BLaER1 (cell line): ENCODE results near the gene LSM7.
"Not testable (repeated sequence)": the region's sequence is repeated elsewhere in the genome, so short reads cannot be mapped to it uniquely, and the experiment has no call there.

Experiments
- H3K27ac ChIP-seq: shearing (Covaris generic); formaldehyde crosslinking; 2 replicates; pipeline ENCODE4 v1.8.1; 2022
- H3K27me3 ChIP-seq: shearing (Covaris generic); formaldehyde crosslinking; 2 replicates; pipeline ENCODE4 v1.8.1; 2022
- H3K36me3 ChIP-seq: shearing (Covaris generic); formaldehyde crosslinking; 2 replicates; pipeline ENCODE4 v1.8.1; 2022
- H3K4me1 ChIP-seq: shearing (Covaris generic); formaldehyde crosslinking; 2 replicates; pipeline ENCODE4 v1.8.1; 2022
- H3K4me2 ChIP-seq: shearing (Covaris generic); formaldehyde crosslinking; 2 replicates; pipeline ENCODE4 v1.8.1; 2022
- H3K4me3 ChIP-seq: shearing (Covaris generic); formaldehyde crosslinking; 2 replicates; pipeline ENCODE4 v1.8.1; 2022
- H3K9ac ChIP-seq: shearing (Covaris generic); formaldehyde crosslinking; 2 replicates; pipeline ENCODE4 v1.8.1; 2022
- H3K9me3 ChIP-seq: shearing (Covaris generic); formaldehyde crosslinking; 2 replicates; pipeline ENCODE4 v1.8.1; 2022
- H4K20me1 ChIP-seq: shearing (Covaris generic); formaldehyde crosslinking; 2 replicates; pipeline ENCODE4 v1.8.1; 2022
- Cebpa-rat ChIP-seq: shearing (Covaris generic); IDR thresholded peaks from 2 replicates; pipeline ENCODE4 v1.8.1; 2022

LSM7 gene

GRCh38 chr19:2283835-2284507, 44.4 kb downstream of the LSM7 start:
- Histone ChIP-seq H3K4me2 (no peak overlapping the region), H3K27ac (no peak overlapping the region), H3K27me3 (no peaks in the 10 kb centered on the region), H3K9ac (no peak overlapping the region), H3K4me3 (no peak overlapping the region), H3K4me1 (peaks cover 83% of the 10 kb centered on the region), H3K36me3 (no peaks in the 10 kb centered on the region), H4K20me1 (peaks cover 37% of the 10 kb centered on the region), H3K9me3 (no peaks in the 10 kb centered on the region)
- TF ChIP-seq Cebpa-rat = no peak

DNA sequence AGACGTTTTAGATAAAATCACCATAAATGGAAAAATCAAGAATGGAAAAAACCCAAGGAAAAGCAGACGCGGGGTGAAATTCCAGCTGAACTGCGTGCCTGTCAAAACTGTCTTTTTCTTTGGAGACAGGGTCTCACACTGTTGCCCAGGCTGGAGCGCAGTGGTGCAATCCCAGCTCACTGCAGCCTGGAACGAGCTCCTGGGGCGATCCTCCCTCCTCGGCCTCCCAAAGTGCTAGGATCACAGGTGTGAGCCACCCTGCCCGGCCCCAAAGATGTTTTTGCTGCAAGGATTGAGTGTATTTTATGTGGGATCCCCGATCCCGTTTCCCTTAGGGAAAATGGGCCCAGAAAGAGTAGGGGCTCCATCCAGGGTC, 45.5 kb downstream of the LSM7 start:
- TF ChIP-seq Cebpa-rat = no peak
- Histone ChIP-seq H3K27ac (no peak overlapping the region), H3K9me3 (no peaks in the 10 kb centered on the region), H3K36me3 (no peaks in the 10 kb centered on the region), H3K4me1 (peaks cover 83% of the 10 kb centered on the region), H4K20me1 (peaks cover 46% of the 10 kb centered on the region), H3K4me2 (peak overlapping the region; percentile 94), H3K9ac (no peak overlapping the region), H3K4me3 (no peak overlapping the region), H3K27me3 (no peaks in the 10 kb centered on the region)

DNA sequence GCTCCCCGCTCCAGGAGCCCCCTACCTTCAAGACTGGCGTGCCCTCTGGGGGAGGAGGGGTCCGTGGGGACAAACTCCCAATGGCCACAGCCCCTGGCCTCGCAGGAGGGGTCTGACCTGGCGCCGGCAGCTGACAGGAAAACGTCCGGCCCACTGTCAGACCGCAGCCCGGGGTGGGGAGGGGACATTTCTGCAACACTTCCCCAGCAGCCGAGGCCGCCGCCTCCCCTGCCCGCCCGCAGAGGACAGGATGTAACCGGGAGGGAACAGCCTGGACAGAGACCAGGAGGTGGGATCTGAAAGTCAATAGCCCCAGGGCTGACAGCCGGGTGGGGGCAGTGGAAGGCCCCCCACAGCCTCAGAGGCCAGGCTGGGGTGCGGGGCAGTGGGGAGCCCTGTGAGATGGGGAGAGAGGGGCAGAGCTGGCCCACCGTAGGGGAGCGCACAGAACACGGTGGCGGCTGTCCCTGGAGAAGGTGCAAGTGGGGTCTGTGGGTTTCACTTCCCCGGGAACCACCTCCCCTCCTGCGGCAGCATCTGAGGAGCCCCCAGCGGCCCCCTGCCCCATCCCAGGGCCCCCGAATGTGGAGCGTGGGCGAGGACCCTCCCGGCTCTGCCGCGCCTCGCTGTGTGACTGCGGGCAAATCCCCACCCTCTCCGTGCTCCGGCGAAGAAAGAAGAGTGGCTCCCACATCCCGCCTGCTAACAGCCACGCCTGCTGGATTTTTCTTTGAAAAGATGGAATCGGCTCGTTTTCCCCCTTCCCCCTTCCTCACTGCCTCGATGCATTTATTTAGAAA, 46.1 kb downstream of the LSM7 start, which contains the start of gene PEAK3:
TSS of gene PEAK3 (minus strand) at position 114 of the 800 bp plus-strand sequence. CDS start 1,244 bp downstream, outside the sequence.
- H3K27ac ChIP-seq = peak within 1 kb of the TSS; percentile 45
- peak within 1 kb of the TSS; percentile 94 for H3K4me2 ChIP-seq
- H3K27me3 ChIP-seq = no peaks in the 10 kb centered on the region
- H3K4me1 ChIP-seq = peaks cover 82% of the 10 kb centered on the region
- H4K20me1 ChIP-seq = peaks cover 52% of the 10 kb centered on the region
- H3K9ac ChIP-seq = 0 out of 2 replicates have a peak within 1 kb of the TSS, but pooled peaks have one; percentile 45
- no peak for TF ChIP-seq Cebpa-rat
- H3K36me3 ChIP-seq = no peaks in the 10 kb centered on the region
- no peaks in the 10 kb centered on the region for H3K9me3 ChIP-seq
- H3K4me3 ChIP-seq = peak within 1 kb of the TSS; percentile 57

- H3K36me3 ChIP-seq, H3K9me3 ChIP-seq, H3K27me3 ChIP-seq: not testable (repeated sequence)
- Histone ChIP-seq H3K9ac (0 out of 2 replicates have a peak overlapping the region, but pooled peaks have one; percentile 45), H3K4me2 (peak overlapping the region; percentile 94), H4K20me1 (peaks cover 60% of the 10 kb centered on the region), H3K4me3 (peak overlapping the region; percentile 57), H3K4me1 (peaks cover 82% of the 10 kb centered on the region), H3K27ac (peak overlapping the region; percentile 45)
Measured at GRCh38 chr19:2281265-2282061, 46.9 kb downstream of the LSM7 start.

GRCh38 chr19:2280633-2281264, 47.6 kb downstream of the LSM7 start:
- peak overlapping the region; percentile 81 for H3K4me2 ChIP-seq
- no peak overlapping the region for H3K4me3 ChIP-seq
- TF ChIP-seq Cebpa-rat = no peak

GRCh38 chr19:2278459-2279158, 49.8 kb downstream of the LSM7 start:
- Histone ChIP-seq H3K27me3 (no peaks in the 10 kb centered on the region), H3K4me3 (no peak overlapping the region), H4K20me1 (peaks cover 88% of the 10 kb centered on the region), H3K9me3 (no peaks in the 10 kb centered on the region), H3K4me2 (peak overlapping the region; percentile 49), H3K27ac (no peak overlapping the region), H3K36me3 (peaks cover 21% of the 10 kb centered on the region), H3K4me1 (peaks cover 91% of the 10 kb centered on the region), H3K9ac (no peak overlapping the region)
- TF ChIP-seq Cebpa-rat = no peak

More at GRCh38 chr19:2280633-2281264, 47.6 kb downstream of the LSM7 start:
- Histone ChIP-seq H3K9ac (no peak overlapping the region), H3K4me1 (peaks cover 82% of the 10 kb centered on the region), H3K36me3 (peaks cover 10% of the 10 kb centered on the region), H3K9me3 (no peaks in the 10 kb centered on the region), H4K20me1 (peaks cover 67% of the 10 kb centered on the region), H3K27ac (no peak overlapping the region), H3K27me3 (no peaks in the 10 kb centered on the region)

- Histone ChIP-seq H3K27me3 (no peaks in the 10 kb centered on the region), H3K27ac (no peak overlapping the region), H3K36me3 (peaks cover 30% of the 10 kb centered on the region), H3K9ac (no peak overlapping the region), H3K9me3 (no peaks in the 10 kb centered on the region), H3K4me2 (peak overlapping the region; percentile 99; the same call in 1 of the 2 replicates), H3K4me1 (peaks cover 92% of the 10 kb centered on the region), H4K20me1 (peaks cover 94% of the 10 kb centered on the region), H3K4me3 (no peak overlapping the region)
- no peak for TF ChIP-seq Cebpa-rat
Measured at GRCh38 chr19:2277138-2277537, 51.2 kb downstream of the LSM7 start.

- peak overlapping the region; percentile 99; the same call in 1 of the 2 replicates for H3K4me2 ChIP-seq
- no peak overlapping the region for H3K9ac ChIP-seq
- H4K20me1 ChIP-seq = peaks cover 94% of the 10 kb centered on the region
- H3K27ac ChIP-seq = no peak overlapping the region
- H3K27me3 ChIP-seq = no peaks in the 10 kb centered on the region
- no peaks in the 10 kb centered on the region for H3K9me3 ChIP-seq
- peaks cover 92% of the 10 kb centered on the region for H3K4me1 ChIP-seq
- no peak overlapping the region for H3K4me3 ChIP-seq
- H3K36me3 ChIP-seq = peaks cover 37% of the 10 kb centered on the region
- no peak for TF ChIP-seq Cebpa-rat
Measured at GRCh38 chr19:2276429-2276986, 51.9 kb downstream of the LSM7 start.
